OCI-LY3 (cell line): Measurements from ENCODE around the gene PARD6G.

ENCODE experiments used
- EZH2phosphoT487 ChIP-seq: fragments of 200-600 bp; shearing (Covaris generic); IDR thresholded peaks from 2 replicates; pipeline ENCODE4 v1.6.1; 2018; ENCODE audit warnings: antibody characterized with exemption, mixed run types, low read depth
- TF ChIP-seq, protein P1 (sequence below): fragments of 200-600, 300-600 bp; sonication (generic); IDR thresholded peaks from 2 replicates; pipeline ENCODE4 v1.5.1; 2014; ENCODE audit warnings: antibody characterized with exemption, low read length, low read depth

DNA sequence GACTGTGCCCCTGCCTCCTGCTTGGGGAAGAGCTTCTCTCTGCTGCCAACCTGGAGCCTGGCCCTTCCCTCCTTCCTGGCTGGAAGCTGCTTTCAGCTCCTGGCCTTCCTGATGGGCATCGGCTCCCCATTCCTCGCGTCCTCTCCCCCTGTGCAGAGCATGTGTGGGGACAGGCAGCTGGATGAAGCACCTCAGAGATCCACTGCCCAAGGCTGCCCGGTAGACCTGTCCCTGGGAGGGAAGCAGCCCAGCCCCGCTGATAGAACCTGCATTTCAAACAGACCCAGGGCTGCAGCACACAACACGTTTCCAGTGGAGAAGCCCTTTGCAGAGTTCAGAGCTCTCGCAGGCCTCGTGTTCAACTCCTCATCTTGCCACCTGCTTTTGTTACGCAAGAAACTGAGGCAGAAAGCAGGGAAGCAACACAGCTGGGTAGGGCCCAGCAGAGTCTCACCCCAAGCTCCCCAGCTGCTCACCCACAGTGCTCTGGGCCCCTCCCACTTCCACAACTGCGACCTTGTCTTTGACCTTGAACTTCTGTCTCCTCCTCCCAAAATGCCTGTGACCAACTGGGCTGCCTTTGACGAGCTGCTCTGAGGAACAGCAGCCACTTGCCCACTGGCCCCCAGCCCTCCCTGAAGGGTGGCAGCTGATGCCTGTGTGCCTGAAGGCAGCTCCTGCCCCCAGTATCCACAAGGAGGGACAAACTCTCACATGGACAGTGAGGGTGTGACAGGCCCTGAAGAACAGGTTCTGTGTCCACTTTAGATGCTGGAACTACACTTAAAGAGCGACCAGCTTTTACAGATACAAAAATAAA is 65.5 kb downstream of the PARD6G start:
- no peak for TF ChIP-seq EZH2phosphoT487
- TF ChIP-seq, protein P1, sequence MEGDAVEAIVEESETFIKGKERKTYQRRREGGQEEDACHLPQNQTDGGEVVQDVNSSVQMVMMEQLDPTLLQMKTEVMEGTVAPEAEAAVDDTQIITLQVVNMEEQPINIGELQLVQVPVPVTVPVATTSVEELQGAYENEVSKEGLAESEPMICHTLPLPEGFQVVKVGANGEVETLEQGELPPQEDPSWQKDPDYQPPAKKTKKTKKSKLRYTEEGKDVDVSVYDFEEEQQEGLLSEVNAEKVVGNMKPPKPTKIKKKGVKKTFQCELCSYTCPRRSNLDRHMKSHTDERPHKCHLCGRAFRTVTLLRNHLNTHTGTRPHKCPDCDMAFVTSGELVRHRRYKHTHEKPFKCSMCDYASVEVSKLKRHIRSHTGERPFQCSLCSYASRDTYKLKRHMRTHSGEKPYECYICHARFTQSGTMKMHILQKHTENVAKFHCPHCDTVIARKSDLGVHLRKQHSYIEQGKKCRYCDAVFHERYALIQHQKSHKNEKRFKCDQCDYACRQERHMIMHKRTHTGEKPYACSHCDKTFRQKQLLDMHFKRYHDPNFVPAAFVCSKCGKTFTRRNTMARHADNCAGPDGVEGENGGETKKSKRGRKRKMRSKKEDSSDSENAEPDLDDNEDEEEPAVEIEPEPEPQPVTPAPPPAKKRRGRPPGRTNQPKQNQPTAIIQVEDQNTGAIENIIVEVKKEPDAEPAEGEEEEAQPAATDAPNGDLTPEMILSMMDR = no peak
